DND-41 (cell line): ENCODE data around the gene DTWD2.
A peak's percentile ranks its signal among the peaks of the same experiment; 100 is the strongest.

Source experiments
- ATAC-seq: fragments of 200-7000 bp; cut with Tn5 transposase; 3 replicates; pipeline ENCODE4 v1.9.1; 2021; ENCODE audit warnings: low read depth; ENCODE audit not compliant: insufficient read depth
- DNase-seq: peaks from one replicate; pipeline ENCODE4 v3.0.0-alpha.2; 2020
- H2AFZ ChIP-seq: 2 replicates; pipeline ENCODE4 v1.6.0; 2012; ENCODE audit warnings: low read depth, low read length
- H3K27ac ChIP-seq: 2 replicates; pipeline ENCODE4 v1.5.1; 2012; ENCODE audit warnings: low read length, inconsistent platforms
- H3K27me3 ChIP-seq: fragments of 200-600 bp; sonication (generic); 2 replicates; pipeline ENCODE4 v1.6.0; 2012; ENCODE audit warnings: low read length, mild to moderate bottlenecking, inconsistent platforms; ENCODE audit not compliant: insufficient read depth, poor library complexity
- H3K36me3 ChIP-seq: 2 replicates; pipeline ENCODE4 v1.5.1; 2012; ENCODE audit warnings: low read length, inconsistent platforms; ENCODE audit not compliant: insufficient read depth
- H3K4me1 ChIP-seq: 2 replicates; pipeline ENCODE4 v1.5.1; 2012; ENCODE audit warnings: mild to moderate bottlenecking, low read length; ENCODE audit not compliant: insufficient read depth
- H3K4me2 ChIP-seq: 2 replicates; pipeline ENCODE4 v1.6.0; 2012; ENCODE audit warnings: mild to moderate bottlenecking, moderate library complexity, low read length, inconsistent platforms; ENCODE audit not compliant: insufficient read depth
- H3K4me3 ChIP-seq, 2 experiments: fragments of 200-600 bp in 1 of 2; shearing (Covaris generic) in 1 of 2; 2 replicates each; pipeline ENCODE4 v1.5.1; 2012 to 2016; ENCODE audit warnings: inconsistent platforms in 2 of 2, low read length in 2 of 2, mild to moderate bottlenecking in 2 of 2, low read depth in 1 of 2, moderate library complexity in 1 of 2
- H3K79me2 ChIP-seq: 2 replicates; pipeline ENCODE4 v1.6.0; 2012; ENCODE audit warnings: low read length, inconsistent platforms; ENCODE audit not compliant: insufficient read depth
- H3K9ac ChIP-seq: 2 replicates; pipeline ENCODE4 v1.6.0; 2012; ENCODE audit warnings: low read depth, mild to moderate bottlenecking, inconsistent platforms, low read length, moderate library complexity
- H3K9me3 ChIP-seq: 2 replicates; pipeline ENCODE4 v1.5.1; 2012; ENCODE audit warnings: low read length, moderate library complexity, mild to moderate bottlenecking, inconsistent platforms; ENCODE audit not compliant: insufficient read depth, severe bottlenecking
- H4K20me1 ChIP-seq: 2 replicates; pipeline ENCODE4 v1.6.0; 2012; ENCODE audit warnings: low read length; ENCODE audit not compliant: insufficient read depth
- EZH2 ChIP-seq: IDR thresholded peaks from 3 replicates; pipeline ENCODE4 v1.6.1; 2012; ENCODE audit warnings: borderline replicate concordance, low read depth, mild to moderate bottlenecking, moderate library complexity, low read length, inconsistent platforms; ENCODE audit not compliant: severe bottlenecking
- TF ChIP-seq, protein P1 (sequence below): IDR thresholded peaks from 2 replicates; pipeline ENCODE4 v1.5.1; 2012; ENCODE audit warnings: borderline replicate concordance, low read length, moderate library complexity, mild to moderate bottlenecking; ENCODE audit not compliant: poor library complexity, severe bottlenecking; ENCODE audit errors: extremely low read depth

Gene DTWD2

DNA sequence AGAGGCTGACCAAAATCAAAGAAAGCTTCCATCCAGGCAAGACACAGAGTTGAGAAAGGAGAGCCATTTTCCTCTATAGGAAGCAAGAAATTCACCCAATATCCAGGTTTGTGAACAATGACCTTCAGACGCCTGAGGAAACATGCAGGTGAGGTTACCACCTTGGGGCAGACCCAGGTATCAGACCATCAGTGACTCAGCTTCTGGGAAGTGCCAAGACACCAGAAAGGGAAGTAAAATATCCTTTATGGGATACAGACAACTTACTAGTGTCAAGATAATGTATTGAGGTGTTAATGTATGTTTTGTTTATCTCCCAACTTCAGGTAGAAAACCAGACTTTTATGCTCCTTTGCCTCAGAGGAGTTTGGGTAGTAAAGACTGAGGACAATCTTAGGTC is 2.2 kb upstream of the DTWD2 start:
- no peak for TF ChIP-seq EZH2
- TF ChIP-seq, protein P1, sequence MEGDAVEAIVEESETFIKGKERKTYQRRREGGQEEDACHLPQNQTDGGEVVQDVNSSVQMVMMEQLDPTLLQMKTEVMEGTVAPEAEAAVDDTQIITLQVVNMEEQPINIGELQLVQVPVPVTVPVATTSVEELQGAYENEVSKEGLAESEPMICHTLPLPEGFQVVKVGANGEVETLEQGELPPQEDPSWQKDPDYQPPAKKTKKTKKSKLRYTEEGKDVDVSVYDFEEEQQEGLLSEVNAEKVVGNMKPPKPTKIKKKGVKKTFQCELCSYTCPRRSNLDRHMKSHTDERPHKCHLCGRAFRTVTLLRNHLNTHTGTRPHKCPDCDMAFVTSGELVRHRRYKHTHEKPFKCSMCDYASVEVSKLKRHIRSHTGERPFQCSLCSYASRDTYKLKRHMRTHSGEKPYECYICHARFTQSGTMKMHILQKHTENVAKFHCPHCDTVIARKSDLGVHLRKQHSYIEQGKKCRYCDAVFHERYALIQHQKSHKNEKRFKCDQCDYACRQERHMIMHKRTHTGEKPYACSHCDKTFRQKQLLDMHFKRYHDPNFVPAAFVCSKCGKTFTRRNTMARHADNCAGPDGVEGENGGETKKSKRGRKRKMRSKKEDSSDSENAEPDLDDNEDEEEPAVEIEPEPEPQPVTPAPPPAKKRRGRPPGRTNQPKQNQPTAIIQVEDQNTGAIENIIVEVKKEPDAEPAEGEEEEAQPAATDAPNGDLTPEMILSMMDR = no peak
- Histone ChIP-seq H3K36me3 (no peaks in the 10 kb centered on the region), H3K9me3 (peaks cover 7% of the 10 kb centered on the region), H4K20me1 (no peaks in the 10 kb centered on the region), H3K79me2 (0 out of 2 replicates have a peak, but pooled peaks cover 4% of the 10 kb centered on the region), H2AFZ (no peak overlapping the region), H3K4me3 (no peak overlapping the region), H3K4me2 (no peak overlapping the region), H3K9ac (no peak overlapping the region), H3K4me1 (peaks cover 32% of the 10 kb centered on the region), H3K27me3 (no peaks in the 10 kb centered on the region), H3K27ac (no peak overlapping the region)
- no peak for ATAC-seq
- no peak for DNase-seq

DNA sequence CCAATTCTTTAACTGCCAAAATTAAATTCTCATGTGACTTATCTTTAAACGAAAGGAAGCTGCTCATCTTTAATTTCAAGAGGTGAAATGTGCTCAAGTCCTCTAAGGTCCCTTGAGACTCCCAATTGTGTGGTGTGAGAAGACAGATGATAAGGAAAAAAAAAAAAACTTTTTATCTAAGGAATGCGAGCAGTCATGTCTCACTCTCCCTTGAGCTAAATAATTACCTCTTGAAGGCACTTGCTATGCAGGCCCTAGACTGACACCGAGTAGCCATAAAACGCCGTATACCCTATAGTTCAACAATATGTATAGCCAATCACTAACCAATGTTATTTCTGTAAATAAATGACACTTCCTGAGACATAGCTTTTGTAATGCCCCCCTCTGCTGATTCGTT is 1.5 kb upstream of the DTWD2 start:
- no peak overlapping the region for H3K4me3 ChIP-seq
- no peak overlapping the region for H3K4me2 ChIP-seq
- H3K4me1 ChIP-seq = peaks cover 32% of the 10 kb centered on the region
- ATAC-seq (no peak), DNase-seq (no peak)
- H3K79me2 ChIP-seq = 0 out of 2 replicates have a peak, but pooled peaks cover 4% of the 10 kb centered on the region
- no peak overlapping the region for H3K9ac ChIP-seq
- TF ChIP-seq, protein P1 = no peak
- TF ChIP-seq EZH2 = no peak
- H3K27me3 ChIP-seq = no peaks in the 10 kb centered on the region
- H3K9me3 ChIP-seq = peaks cover under 1% of the 10 kb centered on the region
- no peaks in the 10 kb centered on the region for H4K20me1 ChIP-seq
- no peak overlapping the region for H3K27ac ChIP-seq
- H3K36me3 ChIP-seq = no peaks in the 10 kb centered on the region
- peak overlapping the region; percentile 94; the same call in 1 of the 2 replicates for H2AFZ ChIP-seq

DNA sequence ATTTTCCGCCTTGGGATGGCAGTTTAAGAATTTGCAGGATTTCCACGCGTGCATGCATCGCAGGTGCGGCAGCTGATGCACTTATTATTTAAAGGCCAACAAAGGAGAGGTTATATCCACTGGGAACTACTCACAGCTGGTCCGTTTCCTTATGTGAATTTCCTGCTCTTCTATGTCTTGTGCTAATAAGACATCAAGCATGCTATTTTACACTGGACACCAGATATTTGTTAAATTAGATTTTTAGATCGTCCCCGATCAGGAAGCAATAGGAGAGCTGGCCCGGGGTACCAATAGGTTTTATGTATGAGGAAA is 476 bp upstream of the DTWD2 start:
- H3K27ac ChIP-seq = peak overlapping the region; percentile 80
- DNase-seq = no peak

More for the DNA sequence above, 476 bp upstream of the DTWD2 start:
- no peak for ATAC-seq
- Histone ChIP-seq H3K9ac (peak overlapping the region; percentile 73), H4K20me1 (no peaks in the 10 kb centered on the region), H3K4me2 (peak overlapping the region; percentile 67), H2AFZ (peak overlapping the region; percentile 94), H3K36me3 (no peaks in the 10 kb centered on the region), H3K27me3 (no peaks in the 10 kb centered on the region), H3K4me3 (peak overlapping the region; percentile 41 to 59; a peak in 3 of 4 replicates), H3K4me1 (peaks cover 32% of the 10 kb centered on the region), H3K79me2 (0 out of 2 replicates have a peak, but pooled peaks cover 4% of the 10 kb centered on the region), H3K9me3 (no peaks in the 10 kb centered on the region)
- TF ChIP-seq, protein P1 = no peak
- TF ChIP-seq EZH2 = no peak
